ENCODE results near the gene SEPTIN10.

SEPTIN10 gene

DNA sequence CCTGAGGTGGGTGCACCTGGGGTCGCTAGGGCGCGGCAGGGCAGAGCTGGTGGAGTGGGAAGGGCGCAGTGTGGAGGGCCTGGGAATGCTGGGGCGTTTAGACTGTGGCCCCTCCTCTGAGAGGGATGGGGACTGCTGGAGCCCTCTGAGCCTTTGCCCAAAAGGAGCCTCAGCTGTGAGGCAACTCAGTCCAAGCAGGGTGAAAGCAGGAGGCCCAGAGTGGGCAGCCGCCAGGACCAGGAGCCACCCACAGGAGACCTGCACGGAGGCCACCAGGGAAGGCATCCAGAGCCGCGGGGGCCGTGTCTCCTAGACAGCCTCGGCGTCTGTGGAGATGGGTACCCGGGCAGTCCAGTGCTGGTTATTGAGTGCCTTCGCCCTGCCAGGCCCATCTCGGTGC, 114.9 kb downstream of the SEPTIN10 start:
- H3K4me3 ChIP-seq (ENCODE audit: severe bottlenecking) = no peak overlapping the region
- H3K27me3 ChIP-seq (ENCODE audit: insufficient read depth, poor library complexity, severe bottlenecking) = no peaks in the 10 kb centered on the region
- H3K27ac ChIP-seq (ENCODE audit: poor library complexity, severe bottlenecking) = no peak overlapping the region
- ATAC-seq (ENCODE audit: low read depth) = no peak
- no peaks in the 10 kb centered on the region for H3K9me3 ChIP-seq (ENCODE audit: severe bottlenecking)
- H3K36me3 ChIP-seq (ENCODE audit: low read depth) = no peaks in the 10 kb centered on the region
- TF ChIP-seq, protein P1, sequence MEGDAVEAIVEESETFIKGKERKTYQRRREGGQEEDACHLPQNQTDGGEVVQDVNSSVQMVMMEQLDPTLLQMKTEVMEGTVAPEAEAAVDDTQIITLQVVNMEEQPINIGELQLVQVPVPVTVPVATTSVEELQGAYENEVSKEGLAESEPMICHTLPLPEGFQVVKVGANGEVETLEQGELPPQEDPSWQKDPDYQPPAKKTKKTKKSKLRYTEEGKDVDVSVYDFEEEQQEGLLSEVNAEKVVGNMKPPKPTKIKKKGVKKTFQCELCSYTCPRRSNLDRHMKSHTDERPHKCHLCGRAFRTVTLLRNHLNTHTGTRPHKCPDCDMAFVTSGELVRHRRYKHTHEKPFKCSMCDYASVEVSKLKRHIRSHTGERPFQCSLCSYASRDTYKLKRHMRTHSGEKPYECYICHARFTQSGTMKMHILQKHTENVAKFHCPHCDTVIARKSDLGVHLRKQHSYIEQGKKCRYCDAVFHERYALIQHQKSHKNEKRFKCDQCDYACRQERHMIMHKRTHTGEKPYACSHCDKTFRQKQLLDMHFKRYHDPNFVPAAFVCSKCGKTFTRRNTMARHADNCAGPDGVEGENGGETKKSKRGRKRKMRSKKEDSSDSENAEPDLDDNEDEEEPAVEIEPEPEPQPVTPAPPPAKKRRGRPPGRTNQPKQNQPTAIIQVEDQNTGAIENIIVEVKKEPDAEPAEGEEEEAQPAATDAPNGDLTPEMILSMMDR (IDR thresholded peaks at IDR 0.05; ENCODE audit: poor library complexity, severe bottlenecking) = no peak
- DNase-seq (ENCODE audit: low spot score) = no peak
- H3K4me1 ChIP-seq (ENCODE audit: insufficient read depth, poor library complexity, severe bottlenecking) = no peaks in the 10 kb centered on the region

DNA sequence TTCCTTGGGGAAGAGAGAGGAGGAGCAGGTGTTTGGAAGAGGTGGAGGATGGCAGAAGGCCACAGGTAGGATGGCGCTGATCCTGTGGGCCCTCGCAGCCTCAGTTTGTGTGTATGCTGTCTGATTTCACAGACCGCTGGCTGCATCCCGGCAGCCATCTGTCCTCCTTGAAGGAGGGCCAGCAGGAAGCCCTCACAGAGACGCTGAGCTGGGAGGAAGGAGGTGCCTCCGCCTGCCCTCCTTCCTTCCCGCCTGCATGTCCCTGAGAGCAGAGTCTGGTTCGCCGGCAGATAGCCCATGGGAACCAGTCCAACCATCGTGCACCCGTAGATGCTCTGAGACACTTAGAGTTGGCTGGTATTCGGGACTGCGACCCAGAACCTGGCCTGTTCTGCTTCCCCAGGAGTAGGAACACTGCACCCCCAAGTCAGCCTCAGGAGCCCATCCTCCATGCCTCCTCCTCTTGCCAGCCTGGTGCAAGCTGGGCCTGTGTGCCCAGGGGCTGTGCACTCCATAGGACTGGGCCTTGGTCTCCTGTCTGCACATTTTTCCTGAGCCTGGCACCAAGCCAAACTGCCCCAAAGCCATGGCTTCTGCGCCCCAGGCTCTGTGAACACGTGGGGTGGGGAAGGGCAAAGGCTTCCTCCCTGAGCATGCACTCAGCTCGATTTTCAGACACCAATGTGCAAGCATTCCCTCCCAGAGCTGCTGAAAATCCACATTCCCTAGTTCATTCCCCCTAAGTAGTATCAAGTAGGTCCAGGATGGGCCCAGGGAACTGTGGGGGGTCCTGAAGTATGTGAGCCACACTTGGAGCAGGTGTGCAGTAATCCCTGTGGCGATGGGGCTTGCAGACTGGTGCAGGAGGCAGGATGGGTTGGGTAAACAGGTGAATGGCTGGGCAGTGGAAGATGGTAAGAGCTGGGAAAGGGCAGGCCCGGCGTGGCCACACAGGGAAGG, 115.6 kb downstream of the SEPTIN10 start:
- Histone ChIP-seq H3K36me3 (ENCODE audit: low read depth) (no peaks in the 10 kb centered on the region), H3K4me3 (ENCODE audit: severe bottlenecking) (no peak overlapping the region), H3K27me3 (ENCODE audit: insufficient read depth, poor library complexity, severe bottlenecking) (no peaks in the 10 kb centered on the region), H3K4me1 (ENCODE audit: insufficient read depth, poor library complexity, severe bottlenecking) (no peaks in the 10 kb centered on the region), H3K9me3 (ENCODE audit: severe bottlenecking) (no peaks in the 10 kb centered on the region), H3K27ac (ENCODE audit: poor library complexity, severe bottlenecking) (no peak overlapping the region)
- DNase-seq (ENCODE audit: low spot score) (no peak), ATAC-seq (ENCODE audit: low read depth) (no peak)
- TF ChIP-seq, protein P1 (IDR thresholded peaks at IDR 0.05; ENCODE audit: poor library complexity, severe bottlenecking) = no peak

DNA sequence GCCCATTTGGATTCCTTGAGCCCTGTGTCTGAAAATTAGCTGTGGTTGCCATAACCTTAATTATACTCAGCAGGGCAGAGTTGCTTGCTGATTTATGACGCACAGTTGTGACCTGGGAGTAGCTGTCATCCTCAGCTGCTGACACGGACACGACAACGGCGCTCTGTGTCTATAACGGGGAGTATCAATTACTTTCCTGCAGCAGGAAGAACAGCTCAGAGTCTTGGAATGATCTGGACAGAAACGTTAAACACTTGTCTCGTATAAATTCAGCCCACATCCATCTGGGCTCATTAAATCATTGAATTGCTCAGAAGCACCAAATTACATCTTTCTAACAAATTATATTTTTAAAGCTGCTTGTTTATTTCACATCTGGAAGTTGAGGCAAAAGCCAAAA, 116.3 kb downstream of the SEPTIN10 start:
- DNase-seq (ENCODE audit: low spot score) = no peak
- ATAC-seq (ENCODE audit: low read depth) = no peak

DNA sequence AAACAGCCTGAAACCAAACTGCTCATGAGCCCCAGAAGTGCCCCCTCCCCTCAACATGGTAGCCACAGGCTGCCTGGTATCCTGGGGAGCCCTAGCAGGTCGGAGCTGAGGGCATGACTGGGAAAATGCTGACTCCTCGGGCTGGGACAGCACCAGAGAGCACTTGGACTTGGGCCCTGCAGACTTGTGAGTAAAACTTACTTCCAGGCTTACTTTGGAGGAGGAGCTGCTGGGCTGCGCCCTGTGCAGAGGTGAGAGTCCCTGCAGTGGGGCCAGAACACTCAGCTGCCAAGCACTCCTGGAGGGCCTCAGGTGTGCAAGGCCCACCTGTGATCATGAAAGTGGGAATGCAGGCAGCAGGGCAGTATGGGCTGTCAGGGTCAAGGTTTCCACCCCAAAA, 119.4 kb downstream of the SEPTIN10 start:
- Histone ChIP-seq H3K4me3 (ENCODE audit: severe bottlenecking) (no peak overlapping the region), H3K36me3 (ENCODE audit: low read depth) (no peaks in the 10 kb centered on the region), H3K4me1 (ENCODE audit: insufficient read depth, poor library complexity, severe bottlenecking) (no peaks in the 10 kb centered on the region), H3K27me3 (ENCODE audit: insufficient read depth, poor library complexity, severe bottlenecking) (no peaks in the 10 kb centered on the region), H3K9me3 (ENCODE audit: severe bottlenecking) (no peaks in the 10 kb centered on the region), H3K27ac (ENCODE audit: poor library complexity, severe bottlenecking) (no peak overlapping the region)
- DNase-seq (ENCODE audit: low spot score) = no peak
- ATAC-seq (ENCODE audit: low read depth) = no peak
- TF ChIP-seq, protein P1 (IDR thresholded peaks at IDR 0.05; ENCODE audit: poor library complexity, severe bottlenecking) = no peak

More for the DNA sequence above, 116.3 kb downstream of the SEPTIN10 start:
- no peaks in the 10 kb centered on the region for H3K36me3 ChIP-seq (ENCODE audit: low read depth)
- no peaks in the 10 kb centered on the region for H3K27me3 ChIP-seq (ENCODE audit: insufficient read depth, poor library complexity, severe bottlenecking)
- no peak overlapping the region for H3K4me3 ChIP-seq (ENCODE audit: severe bottlenecking)
- TF ChIP-seq, protein P1 (IDR thresholded peaks at IDR 0.05; ENCODE audit: poor library complexity, severe bottlenecking) = no peak
- H3K4me1 ChIP-seq (ENCODE audit: insufficient read depth, poor library complexity, severe bottlenecking) = no peaks in the 10 kb centered on the region
- no peaks in the 10 kb centered on the region for H3K9me3 ChIP-seq (ENCODE audit: severe bottlenecking)
- H3K27ac ChIP-seq (ENCODE audit: poor library complexity, severe bottlenecking) = no peak overlapping the region

All from RWPE2 (cell line).